Lower lobe of right lung (tissue), 2 donors: Measurements from ENCODE around the gene F11. TPM values are rescaled to one million over a fixed set of nuclear protein-coding genes. Genes with fewer than 3 reads are reported as not detected.

Source experiments
- ATAC-seq, 2 donors: fragments of 200-7000 bp; cut with Tn5 transposase; one replicate each; pipeline ENCODE4 v1.9.1; 2020 to 2022; ENCODE audit warnings: mild to moderate bottlenecking in 2 of 2, moderate library complexity in 2 of 2
- DNase-seq: peaks from one replicate; pipeline ENCODE4 v3.0.0-alpha.2; 2020
- H3K27ac ChIP-seq: fragments of 200-600 bp; one replicate; pipeline ENCODE4 v1.8.0; 2022
- H3K27me3 ChIP-seq: fragments of 200-600 bp; one replicate; pipeline ENCODE4 v1.8.0; 2022; ENCODE audit warnings: low read depth
- H3K36me3 ChIP-seq: fragments of 200-600 bp; one replicate; pipeline ENCODE4 v1.8.0; 2022; ENCODE audit warnings: mild to moderate bottlenecking
- H3K4me1 ChIP-seq: fragments of 200-600 bp; one replicate; pipeline ENCODE4 v1.8.0; 2022
- H3K4me3 ChIP-seq: fragments of 200-600 bp; one replicate; pipeline ENCODE4 v1.8.0; 2022; ENCODE audit warnings: mild to moderate bottlenecking
- H3K9me3 ChIP-seq: fragments of 200-600 bp; one replicate; pipeline ENCODE4 v1.8.0; 2022
- intact Hi-C: fragments of 100-400 bp; cut with DNase I; formaldehyde crosslinking; loops from one replicate; pipeline ENCODE4 v1.11.0; 2022
- total RNA-seq: library from RNA; stranded (reverse); fragmentation: NEBNext Ultra II Directional; extraction: Animal tissue kit (Norgen Biotek cat#: 25700); gene quantifications from one replicate; pipeline ENCODE4 v1.2.1, GENCODE V29; 2021
- TF ChIP-seq, protein P1 (sequence below): fragments of 200-600 bp; IDR thresholded peaks from one replicate; pipeline ENCODE4 v1.8.0; 2022; ENCODE audit warnings: antibody characterized with exemption, mild to moderate bottlenecking
- donor health status: DM: no; HTN: yes; CAD: no; lungs with severe emphysema.

The F11 gene
- total RNA-seq, 1 donor from 2014 or later = 20.5 TPM

DNA sequence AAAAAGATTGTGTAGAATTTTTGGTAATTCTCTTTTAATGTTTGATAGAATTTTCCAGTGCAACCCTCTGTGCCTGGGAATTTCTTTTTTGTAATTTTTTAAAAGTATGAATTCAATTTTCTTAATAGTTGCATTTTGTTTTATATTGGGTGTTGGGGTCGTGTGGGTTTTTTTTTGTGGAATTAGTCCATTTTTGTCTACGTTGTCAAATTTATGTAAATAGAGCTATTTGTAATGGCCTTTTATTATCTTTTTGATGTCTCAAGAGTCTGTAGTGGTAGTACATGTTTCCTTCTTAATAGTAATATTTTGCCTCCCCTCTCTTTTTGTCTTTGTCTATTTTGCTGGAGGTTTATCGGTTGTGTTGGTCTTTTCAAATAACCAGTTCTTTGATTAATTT is 64.4 kb downstream of the F11 start:
- no peaks in the 10 kb centered on the region for H3K4me1 ChIP-seq
- H3K27me3 ChIP-seq = no peaks in the 10 kb centered on the region
- ATAC-seq (no peak), DNase-seq (no peak)
- H3K4me3 ChIP-seq = no peak overlapping the region
- TF ChIP-seq, protein P1, sequence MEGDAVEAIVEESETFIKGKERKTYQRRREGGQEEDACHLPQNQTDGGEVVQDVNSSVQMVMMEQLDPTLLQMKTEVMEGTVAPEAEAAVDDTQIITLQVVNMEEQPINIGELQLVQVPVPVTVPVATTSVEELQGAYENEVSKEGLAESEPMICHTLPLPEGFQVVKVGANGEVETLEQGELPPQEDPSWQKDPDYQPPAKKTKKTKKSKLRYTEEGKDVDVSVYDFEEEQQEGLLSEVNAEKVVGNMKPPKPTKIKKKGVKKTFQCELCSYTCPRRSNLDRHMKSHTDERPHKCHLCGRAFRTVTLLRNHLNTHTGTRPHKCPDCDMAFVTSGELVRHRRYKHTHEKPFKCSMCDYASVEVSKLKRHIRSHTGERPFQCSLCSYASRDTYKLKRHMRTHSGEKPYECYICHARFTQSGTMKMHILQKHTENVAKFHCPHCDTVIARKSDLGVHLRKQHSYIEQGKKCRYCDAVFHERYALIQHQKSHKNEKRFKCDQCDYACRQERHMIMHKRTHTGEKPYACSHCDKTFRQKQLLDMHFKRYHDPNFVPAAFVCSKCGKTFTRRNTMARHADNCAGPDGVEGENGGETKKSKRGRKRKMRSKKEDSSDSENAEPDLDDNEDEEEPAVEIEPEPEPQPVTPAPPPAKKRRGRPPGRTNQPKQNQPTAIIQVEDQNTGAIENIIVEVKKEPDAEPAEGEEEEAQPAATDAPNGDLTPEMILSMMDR = no peak
- H3K9me3 ChIP-seq = peaks cover 20% of the 10 kb centered on the region
- no peaks in the 10 kb centered on the region for H3K36me3 ChIP-seq
- no peak overlapping the region for H3K27ac ChIP-seq
- intact Hi-C loops = no loop called here

DNA sequence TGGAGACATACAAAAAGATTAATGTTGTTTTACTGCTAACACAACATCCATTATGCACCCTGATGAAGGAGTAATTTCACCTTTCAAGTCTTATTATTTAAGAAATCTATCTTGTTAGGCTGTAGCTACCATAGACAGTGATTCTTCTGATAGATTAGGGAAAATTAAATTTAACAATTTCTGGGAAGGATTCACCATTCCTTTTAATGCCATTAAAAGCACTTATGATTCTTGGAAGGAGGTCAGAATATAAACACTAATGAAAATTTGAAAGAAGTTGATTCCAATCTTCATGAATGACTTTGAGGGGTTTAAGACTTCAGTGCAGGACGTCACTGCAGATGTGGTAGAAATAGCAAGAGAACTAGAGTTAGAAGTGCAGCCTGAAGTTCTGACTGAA is 69.8 kb downstream of the F11 start:
- Histone ChIP-seq H3K27me3 (no peaks in the 10 kb centered on the region), H3K4me3 (no peak overlapping the region), H3K36me3 (no peaks in the 10 kb centered on the region), H3K27ac (no peak overlapping the region), H3K4me1 (no peaks in the 10 kb centered on the region), H3K9me3 (peaks cover 19% of the 10 kb centered on the region)
- intact Hi-C loops = no loop called here
- no peak for ATAC-seq
- TF ChIP-seq, protein P1 = no peak
- DNase-seq = no peak

Other genes with a start within 250 kb of the F11 start
- 26.8 TPM for gene TLR3, start 197.0 kb upstream of the F11 start, total RNA-seq
- gene FAM149A, start 161.5 kb upstream of the F11 start, total RNA-seq = 13.3 TPM
- 38.6 TPM for gene CYP4V2, start 74.6 kb upstream of the F11 start, total RNA-seq
- 1.6 TPM for gene KLKB1, start 38.7 kb upstream of the F11 start, total RNA-seq